ENCODE measurements around the gene SFSWAP.

Gene SFSWAP

GRCh38 chr12:131840643-131841416 lies 129.9 kb downstream of the SFSWAP start:
- no peak for DNase-seq

- DNase-seq: no peak
These were observed 130.7 kb downstream of the SFSWAP start for GRCh38 chr12:131841547-131841946.

- DNase-seq: no peak
These were observed 131.3 kb downstream of the SFSWAP start for GRCh38 chr12:131842169-131842568.

- DNase-seq: no peak
These were observed 132.6 kb downstream of the SFSWAP start for GRCh38 chr12:131843527-131843926.

- no peak for DNase-seq
These were observed 133.2 kb downstream of the SFSWAP start for GRCh38 chr12:131844140-131844539.

GRCh38 chr12:131844656-131845055 lies 133.8 kb downstream of the SFSWAP start:
- DNase-seq: no peak

GRCh38 chr12:131845121-131845520 lies 134.2 kb downstream of the SFSWAP start:
- no peak for DNase-seq

GRCh38 chr12:131847456-131847855 lies 136.6 kb downstream of the SFSWAP start:
- no peak for DNase-seq

GRCh38 chr12:131848753-131849152 lies 137.9 kb downstream of the SFSWAP start:
- DNase-seq: no peak

All from NCI-H526 (cell line).